NCI-H748 (cell line): ENCODE results near the gene MBLAC1.

Experiments
- DNase-seq: peaks from one replicate; lab custom pipeline; 2025; ENCODE audit not compliant: unreplicated experiment; lab: John Stamatoyannopoulos, UW

MBLAC1 gene, protein sequence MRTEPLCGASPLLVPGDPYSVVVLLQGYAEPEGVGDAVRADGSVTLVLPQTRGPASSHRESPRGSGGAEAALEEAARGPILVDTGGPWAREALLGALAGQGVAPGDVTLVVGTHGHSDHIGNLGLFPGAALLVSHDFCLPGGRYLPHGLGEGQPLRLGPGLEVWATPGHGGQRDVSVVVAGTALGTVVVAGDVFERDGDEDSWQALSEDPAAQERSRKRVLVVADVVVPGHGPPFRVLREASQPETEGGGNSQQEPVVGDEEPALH

DNA sequence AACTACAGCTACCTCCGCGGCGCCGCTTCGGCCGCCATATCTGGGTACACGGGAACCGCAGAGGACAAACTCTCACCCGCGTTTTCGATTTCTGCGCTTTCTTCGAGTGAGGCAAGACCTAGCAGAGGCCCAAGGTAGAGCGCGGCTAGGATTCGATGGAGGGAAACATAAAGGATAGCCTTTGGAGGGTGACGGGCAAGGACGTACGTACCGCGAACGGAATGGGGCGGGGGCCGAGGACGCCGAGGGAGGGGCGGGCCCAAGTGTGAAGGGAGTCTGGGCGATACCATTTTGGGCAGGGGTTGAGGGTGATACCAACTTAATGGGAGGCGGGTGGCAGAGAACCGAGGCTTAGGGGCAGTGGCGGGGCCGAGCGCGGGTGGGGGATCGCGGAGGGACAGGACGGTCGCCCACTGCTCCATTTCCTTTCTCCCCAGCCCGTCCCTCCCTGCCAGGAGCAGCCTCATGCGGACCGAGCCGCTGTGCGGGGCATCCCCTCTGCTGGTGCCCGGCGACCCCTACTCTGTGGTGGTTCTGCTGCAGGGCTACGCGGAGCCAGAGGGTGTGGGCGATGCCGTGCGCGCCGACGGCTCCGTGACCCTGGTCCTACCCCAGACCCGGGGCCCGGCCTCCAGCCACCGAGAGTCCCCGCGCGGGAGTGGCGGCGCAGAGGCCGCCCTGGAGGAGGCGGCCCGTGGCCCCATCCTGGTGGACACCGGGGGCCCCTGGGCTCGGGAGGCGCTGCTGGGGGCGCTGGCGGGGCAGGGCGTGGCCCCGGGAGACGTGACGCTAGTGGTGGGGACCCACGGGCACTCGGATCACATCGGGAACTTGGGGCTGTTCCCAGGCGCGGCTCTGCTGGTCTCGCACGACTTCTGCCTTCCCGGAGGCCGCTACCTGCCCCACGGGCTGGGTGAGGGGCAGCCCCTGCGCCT, at the start of gene MBLAC1:
MBLAC1 (plus strand) TSS at position 37 of the 935 bp plus-strand sequence; CDS start at position 466, 429 bp downstream.
- DNase-seq: peak; percentile 92

DNA sequence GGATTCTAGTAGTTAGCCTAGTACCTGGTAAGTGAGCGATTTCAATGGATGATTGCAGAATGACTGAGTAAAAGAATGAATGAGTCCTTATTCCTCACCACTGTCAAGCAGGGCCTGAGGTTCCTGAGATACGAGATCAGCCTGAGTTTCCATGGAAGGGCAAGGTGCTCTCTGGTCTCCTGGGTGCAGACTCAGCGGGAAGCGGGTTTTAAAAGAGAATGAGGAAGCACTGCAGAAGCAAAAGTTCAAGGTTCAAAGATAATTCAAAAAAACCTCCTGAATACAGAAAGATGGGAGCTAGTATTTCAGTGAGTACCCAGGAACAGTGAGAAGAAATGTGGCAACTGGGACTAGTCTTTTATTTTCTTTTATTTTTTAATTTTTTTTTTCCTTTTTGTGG, 49.6 kb upstream of the MBLAC1 start:
- no peak for DNase-seq

DNA sequence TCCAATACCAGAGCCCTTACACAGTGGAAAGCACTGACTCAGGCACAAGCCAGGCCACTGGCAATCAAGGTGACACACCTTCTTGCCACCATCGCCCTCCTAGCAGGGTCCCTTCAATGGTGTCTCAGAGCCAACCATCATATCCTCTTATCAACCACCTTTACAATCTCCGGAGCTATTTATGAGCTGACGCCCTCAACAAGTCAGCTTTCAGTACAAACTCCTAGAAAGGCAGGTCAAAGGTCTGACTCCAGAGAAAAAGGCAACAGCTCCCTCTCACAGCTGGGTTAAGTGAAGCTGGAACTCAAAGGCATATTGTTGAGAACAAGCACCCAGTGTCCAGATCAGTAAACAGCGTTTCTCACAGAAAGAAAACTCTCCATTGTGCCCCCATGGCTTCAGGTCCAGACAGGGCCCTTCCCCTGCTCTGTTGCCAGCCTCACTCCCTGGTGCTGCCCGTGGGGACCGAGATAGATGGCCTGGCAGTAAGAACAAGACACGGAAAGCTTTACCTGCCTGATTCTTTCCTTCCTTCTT, 47.7 kb upstream of the MBLAC1 start:
- DNase-seq: no peak

DNA sequence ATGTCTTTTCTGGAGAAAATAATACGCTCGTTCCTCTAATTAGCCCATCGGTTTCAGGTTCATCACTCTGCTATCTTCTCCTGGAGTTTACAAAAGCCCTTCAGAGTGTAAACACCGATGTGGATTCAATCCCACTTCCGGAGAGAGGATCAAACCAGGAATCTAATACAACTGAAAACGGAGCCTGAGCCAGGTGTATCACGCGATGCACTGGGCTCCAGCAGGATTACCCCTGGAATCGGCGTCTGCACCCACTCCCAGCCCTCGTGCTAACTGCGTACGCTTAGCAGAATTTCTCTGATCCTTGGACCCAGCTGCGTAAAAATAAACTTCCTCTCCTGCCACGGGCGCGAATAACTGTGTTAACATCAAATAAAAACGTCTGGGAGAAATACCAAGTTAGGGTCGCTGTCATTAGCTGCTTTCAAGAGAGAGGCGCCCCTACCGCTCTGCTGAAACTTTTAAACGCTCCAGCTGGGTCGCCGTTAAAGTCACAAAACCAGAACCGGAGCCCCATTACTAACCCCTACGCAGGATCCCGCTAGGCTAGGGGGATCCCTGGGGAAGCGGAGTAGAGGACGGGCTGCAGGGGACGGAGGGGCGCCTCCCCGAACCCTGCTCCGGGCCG, 45.7 kb upstream of the MBLAC1 start:
- DNase-seq: peak; percentile 81

DNA sequence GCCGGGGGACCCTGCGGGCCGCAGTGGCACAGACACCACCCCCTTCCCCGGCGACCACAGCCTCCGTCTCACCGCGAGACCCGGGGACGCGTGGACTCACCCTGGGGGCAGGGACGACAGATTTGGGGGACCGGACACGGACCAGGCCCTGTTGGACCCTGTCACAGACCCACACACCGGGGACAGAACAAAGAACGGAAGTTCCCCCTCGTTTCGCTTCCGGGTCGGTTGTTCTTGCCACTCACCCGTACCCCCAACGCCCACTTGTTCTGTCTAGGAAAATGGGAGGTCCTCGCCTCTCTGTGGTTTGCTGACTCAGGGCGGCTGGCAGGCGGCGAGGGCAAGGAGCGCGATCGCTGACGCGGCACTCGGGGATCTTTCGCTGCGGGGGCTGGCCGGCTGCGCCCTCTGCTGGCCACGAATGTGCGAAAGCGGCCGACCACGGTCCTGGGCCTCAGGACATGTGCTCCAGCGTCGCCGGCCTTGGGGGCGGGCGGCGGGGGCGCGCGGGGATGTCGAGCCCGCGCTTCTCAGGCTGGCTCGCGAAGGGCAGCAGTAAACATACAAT, 45.1 kb upstream of the MBLAC1 start, which contains the start of gene ZNF3:
ZNF3 (minus strand) TSS at position 189 of the 568 bp plus-strand sequence. CDS start 4,366 bp downstream, outside the sequence.
- DNase-seq: peak; percentile 98

DNA sequence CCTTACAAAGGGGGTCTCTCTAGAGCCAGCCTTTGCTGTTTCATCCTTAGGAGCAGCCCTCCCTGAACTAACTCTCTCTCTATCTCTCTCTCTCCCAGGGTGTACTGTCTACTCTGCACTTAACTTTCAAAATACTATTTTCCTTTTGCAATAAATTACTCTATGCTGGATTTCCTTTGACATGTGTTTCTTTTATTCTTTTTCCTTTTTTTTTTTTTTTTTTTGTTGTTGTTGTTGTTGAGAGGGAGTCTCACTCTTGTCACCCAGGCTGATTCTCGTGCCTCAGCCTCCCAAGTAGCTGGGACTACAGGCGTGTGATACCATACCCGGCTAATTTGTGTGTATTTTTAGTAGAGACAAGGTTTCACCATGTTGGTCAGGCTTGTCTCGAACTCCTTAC, 43.8 kb upstream of the MBLAC1 start:
- no peak for DNase-seq

DNA sequence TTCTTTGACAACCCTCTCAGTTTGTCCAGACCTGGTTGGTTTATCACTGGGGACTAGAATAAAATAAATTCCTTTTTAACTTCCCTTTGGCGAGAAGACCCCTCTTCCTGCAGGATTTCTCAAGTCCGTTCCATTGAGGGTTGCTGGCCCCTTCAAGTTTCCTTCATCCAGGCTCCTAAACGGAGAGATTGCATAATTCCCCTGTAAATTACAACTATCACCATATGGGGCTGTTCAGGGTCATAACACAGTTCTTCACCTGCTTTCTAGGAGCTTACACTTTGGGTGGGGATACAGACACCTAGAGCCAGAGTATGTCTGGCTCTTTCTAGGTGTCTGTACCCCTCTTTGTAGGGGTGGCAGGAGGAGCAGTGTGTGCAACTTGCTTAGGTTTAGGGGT, 41.3 kb upstream of the MBLAC1 start:
- DNase-seq: no peak

DNA sequence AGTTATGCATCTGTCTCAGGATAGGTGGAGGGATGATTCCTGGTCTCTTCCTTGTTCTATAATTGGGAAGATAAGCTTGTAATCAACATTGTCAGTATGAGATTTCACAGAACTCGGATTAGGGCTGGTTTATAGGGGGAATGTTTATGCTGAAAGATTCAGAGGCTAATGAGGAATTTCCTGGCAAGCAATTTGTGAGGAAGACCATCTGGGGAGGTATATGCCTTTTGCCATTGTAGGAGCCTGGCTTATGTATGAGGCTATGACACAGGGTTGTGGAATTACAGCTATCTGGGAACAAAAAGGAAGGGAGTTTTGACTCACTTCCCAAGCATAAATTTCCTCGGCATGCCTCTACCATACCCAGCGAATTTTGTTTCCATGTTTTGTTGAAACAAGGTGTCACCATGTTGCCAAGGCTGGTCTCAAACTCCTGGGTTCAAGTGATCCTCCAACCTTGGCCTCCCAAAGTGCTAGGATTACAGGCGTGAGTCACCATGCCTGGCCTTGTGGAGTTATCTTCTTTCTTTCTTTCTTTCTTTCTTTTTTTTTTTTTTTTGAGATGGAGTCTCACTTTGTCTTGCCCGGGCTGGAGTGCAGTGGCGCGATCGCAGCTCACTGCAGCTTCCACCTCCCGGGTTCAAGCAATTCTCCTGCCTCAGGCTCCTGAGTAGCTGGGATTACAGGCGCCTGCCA, 39.6 kb upstream of the MBLAC1 start:
- no peak for DNase-seq

DNA sequence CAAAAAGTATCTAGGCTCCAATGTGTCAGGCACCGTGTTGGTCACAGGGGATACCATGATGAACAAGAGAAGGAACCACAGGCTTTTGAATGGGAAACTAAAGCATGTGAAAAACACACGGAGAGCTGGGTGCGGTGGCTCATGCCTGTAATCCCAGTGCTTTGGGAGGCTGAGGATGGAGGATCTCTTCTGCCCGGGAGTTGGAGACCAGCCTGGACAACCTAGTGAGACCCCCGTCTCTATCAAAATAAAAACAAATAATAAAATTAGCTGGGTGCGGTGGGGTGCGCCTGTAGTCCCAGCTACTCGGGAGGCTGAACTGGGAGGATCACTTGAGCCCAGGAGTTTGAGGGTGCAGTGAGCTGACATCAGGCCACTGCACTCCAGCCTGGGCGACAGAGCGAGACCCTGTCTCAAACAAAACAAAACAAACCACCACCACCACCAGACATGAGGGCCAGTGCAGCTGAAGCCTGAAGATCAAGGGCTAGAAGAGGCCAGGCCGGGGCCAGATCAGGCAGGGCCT, 38.6 kb upstream of the MBLAC1 start:
- no peak for DNase-seq

DNA sequence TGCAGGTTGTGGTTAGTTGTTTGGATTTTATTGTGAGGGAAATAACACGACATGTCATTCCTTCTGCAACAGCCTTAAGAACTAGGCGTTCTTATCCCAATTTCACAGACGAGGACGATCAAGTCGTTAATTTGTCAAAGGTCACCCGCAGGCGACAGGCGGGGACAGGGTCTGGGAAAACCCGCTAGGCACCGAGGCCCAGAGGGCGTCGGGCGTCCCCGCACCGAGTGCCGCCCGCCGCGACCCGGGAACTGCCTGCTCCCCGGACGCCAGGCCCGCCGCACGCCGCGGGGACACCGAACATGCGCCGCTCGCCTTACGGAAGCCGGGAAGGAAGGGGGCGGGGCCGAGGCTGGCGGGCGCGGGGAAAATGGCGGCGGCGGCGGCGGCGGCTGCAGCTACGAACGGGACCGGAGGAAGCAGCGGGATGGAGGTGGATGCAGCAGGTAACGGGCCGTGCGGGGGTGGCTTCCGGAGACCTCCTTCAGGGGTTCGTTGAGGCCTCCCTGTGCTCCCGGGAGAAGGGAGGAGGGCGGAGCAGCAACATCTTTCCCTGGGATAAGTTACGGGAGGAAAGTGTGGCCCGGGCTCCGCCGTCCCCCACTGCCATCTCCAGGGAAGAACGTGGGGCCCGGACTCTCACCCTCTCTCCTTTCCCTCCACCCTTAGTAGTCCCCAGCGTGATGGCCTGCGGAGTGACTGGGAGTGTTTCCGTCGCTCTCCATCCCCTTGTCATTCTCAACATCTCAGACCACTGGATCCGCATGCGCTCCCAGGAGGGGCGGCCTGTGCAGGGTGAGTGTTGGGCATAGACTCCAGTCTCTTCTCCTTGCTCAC, 37.9 kb upstream of the MBLAC1 start, which contains the start of gene COPS6:
COPS6 (plus strand) TSS at position 349 of the 837 bp plus-strand sequence; CDS start at position 371, 22 bp downstream.
- peak; percentile 82 for DNase-seq

DNA sequence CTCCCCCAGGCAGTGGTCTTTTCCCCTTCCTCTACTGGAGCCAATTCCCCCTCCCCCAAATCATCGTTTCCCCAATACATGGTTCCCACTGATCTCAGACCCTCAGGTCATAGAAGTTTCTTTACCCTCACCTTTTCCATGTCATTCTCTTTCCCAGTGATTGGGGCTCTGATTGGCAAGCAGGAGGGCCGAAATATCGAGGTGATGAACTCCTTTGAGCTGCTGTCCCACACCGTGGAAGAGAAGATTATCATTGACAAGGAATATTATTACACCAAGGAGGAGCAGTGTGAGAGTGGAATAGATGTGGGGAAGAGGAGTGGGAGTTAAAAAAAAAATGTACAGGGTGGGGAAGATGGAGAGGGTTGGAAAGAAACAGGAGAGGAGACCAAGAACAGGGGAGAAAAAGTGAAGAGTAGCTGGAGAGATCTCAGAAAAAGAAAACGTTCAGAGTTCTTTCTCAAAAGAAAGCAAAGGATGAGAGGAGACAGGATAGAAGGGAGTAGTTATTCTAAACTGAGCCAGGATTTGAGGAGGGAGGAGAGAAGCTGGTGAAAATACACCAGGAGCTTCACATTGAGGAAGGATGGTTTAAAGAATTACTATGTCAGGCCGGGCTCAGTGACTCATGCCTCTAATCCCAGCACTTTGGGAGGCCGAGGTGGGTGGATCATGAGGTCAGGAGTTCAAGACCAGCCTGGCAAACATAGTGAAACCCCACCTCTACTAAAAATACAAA, 37.1 kb upstream of the MBLAC1 start:
- no peak for DNase-seq

DNA sequence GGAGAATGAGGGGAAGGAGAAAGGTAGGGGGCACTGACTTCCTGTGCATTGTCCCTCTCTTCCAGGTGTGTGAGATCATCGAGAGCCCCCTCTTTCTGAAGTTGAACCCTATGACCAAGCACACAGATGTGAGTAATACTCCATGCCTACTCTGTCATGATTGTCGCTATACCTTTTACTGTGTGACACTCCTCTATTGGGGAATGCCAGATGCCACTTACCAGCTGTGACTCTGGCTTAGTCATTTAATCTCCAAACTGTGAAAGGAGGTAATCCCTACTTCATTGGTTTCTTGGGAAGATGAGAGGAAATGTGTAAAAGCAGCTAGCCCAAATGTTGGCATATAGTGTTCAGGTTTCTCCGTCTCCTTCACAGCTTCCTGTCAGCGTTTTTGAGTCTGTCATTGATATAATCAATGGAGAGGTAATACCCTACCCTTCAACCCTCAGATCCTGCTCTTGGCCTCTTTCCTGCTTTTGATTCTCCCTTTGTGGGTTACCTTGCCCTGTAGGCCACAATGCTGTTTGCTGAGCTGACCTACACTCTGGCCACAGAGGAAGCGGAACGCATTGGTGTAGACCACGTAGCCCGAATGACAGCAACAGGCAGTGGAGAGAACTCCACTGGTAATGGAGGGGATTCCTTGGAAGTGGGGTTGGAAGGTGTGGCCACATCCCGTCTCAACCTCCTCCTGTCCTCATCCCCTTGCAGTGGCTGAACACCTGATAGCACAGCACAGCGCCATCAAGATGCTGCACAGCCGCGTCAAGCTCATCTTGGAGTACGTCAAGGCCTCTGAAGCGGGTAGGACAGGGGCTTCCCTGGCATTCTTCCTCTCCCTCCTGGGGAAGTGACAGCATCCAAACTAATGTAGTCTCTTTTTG, 36.0 kb upstream of the MBLAC1 start:
- DNase-seq: peak; percentile 28

DNA sequence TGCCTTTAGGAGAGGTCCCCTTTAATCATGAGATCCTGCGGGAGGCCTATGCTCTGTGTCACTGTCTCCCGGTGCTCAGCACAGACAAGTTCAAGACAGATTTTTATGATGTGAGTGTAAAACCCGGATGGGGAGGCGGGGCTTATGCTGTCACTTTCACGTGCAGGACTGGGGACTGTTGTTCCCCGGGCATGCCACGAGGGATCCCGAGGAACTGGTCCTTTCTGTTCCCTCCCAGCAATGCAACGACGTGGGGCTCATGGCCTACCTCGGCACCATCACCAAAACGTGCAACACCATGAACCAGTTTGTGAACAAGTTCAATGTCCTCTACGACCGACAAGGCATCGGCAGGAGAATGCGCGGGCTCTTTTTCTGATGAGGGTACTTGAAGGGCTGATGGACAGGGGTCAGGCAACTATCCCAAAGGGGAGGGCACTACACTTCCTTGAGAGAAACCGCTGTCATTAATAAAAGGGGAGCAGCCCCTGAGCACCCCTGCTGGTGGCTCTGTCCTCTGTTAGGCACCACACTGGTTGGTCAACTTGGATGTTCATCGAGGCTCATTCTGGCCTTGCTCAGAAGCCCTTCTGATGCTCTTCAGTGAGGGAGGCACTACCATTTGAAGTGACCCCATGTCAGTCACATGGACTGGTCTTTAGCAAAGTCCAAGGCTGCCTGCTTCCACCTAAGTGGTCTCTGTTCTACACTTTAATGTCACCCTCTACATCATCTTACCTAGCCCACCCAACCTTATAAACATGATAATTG, 35.2 kb upstream of the MBLAC1 start:
- DNase-seq: peak; percentile 48

DNA sequence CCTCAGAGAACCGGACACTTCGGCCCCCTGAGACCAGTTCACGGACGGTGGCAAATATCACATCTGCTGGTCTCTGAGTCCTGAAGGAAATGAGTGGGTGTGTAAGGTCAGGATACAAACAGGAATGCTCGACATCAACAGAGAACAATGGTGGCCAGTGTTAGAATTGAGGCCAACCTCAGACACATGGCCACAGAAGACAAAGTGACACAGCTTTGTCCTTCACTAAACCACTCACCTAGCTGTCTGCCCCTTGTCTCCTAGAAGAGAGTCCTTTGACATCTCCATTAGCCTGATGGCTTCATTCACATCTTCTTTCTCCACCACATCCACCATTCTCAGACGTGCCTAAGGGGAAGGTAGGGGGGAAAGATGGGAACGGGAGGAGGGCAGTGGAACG, 33.7 kb upstream of the MBLAC1 start:
- DNase-seq: no peak

DNA sequence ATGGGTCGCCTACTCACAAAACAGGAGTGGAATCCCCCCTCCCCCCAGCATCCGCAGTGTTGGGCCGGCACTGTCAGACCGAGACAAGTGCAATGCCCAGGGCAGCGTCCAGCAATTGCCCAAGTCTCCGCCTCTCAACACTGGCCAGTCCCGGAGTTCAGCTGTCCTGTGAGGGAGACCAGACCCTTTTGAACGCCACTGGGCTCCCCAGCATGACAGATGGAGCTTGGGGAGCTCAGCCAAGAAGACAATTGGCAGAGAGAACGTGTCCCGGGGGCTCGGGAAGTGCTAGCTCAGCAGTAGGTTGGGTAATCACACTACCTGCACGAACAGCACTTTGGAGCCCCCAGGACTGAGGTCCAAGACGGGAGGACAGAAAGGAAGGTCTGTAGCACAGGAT, 33.3 kb upstream of the MBLAC1 start:
- no peak for DNase-seq

DNA sequence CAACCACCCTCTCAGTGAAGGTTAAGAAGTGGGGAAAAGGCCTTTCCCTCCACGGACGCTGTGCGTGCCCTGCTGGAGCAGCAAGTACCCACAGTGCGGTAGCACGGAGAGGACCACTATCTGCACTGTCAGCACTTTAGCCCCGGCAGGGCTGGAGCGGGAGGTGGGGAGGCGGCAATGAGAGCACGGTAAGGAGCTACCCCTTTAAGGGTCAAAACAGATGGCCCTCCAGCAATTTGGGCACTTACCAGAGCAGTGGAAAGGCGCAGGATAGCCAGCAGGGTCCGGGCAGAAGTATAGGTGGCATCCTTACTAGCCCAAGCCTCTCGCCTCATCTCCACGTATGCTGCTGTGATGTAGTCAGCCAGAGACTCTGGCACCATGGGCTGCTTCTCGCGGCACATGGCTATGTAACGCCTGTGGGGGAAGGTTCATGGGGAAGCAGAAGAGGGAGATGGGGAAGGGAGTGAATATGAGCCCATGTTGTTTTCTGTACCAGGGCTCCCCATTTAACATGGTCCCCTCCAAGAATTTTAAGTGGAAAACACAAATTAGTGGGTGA, 32.8 kb upstream of the MBLAC1 start:
- DNase-seq: no peak
